Astrocyte (in vitro differentiated cells and primary cell): Measurements from ENCODE around the gene EHBP1. TPM values are rescaled to one million over a fixed set of nuclear protein-coding genes. Genes with fewer than 3 reads are reported as not detected.
"Not testable (repeated sequence)": the region's sequence is repeated elsewhere in the genome, so short reads cannot be mapped to it uniquely, and the experiment has no call there.

Source experiments
- DNase-seq: peaks from one replicate; pipeline ENCODE4 v3.0.0-alpha.2; 2010; ENCODE audit warnings: low read depth
- FAIRE-seq: peaks from 2 replicates; lab custom pipeline; 2011; peaks lifted over from hg19 to GRCh38; lab: Jason Lieb, UNC
- H2AFZ ChIP-seq: 2 replicates; pipeline ENCODE4 v1.6.0; 2012; ENCODE audit warnings: low read depth, low read length, inconsistent platforms
- H3K27ac ChIP-seq: 2 replicates; pipeline ENCODE4 v1.5.1; 2011; ENCODE audit warnings: low read depth, low read length, inconsistent platforms
- H3K27me3 ChIP-seq: 2 replicates; pipeline ENCODE4 v1.6.0; 2011; ENCODE audit warnings: low read length, inconsistent platforms; ENCODE audit not compliant: insufficient read depth
- H3K36me3 ChIP-seq: 2 replicates; pipeline ENCODE4 v1.5.1; 2011; ENCODE audit warnings: low read length, inconsistent platforms; ENCODE audit not compliant: insufficient read depth
- H3K4me1 ChIP-seq: 2 replicates; pipeline ENCODE4 v1.5.1; 2011; ENCODE audit warnings: low read length, inconsistent platforms; ENCODE audit not compliant: insufficient read depth
- H3K4me2 ChIP-seq: 2 replicates; pipeline ENCODE4 v1.6.0; 2012; ENCODE audit warnings: low read length, inconsistent platforms
- H3K4me3 ChIP-seq: 2 replicates; pipeline ENCODE4 v1.5.1; 2011; ENCODE audit warnings: low read depth, mild to moderate bottlenecking, low read length, inconsistent platforms; ENCODE audit not compliant: insufficient read depth
- H3K79me2 ChIP-seq: 2 replicates; pipeline ENCODE4 v1.6.0; 2012; ENCODE audit warnings: mild to moderate bottlenecking, low read length, inconsistent platforms; ENCODE audit not compliant: insufficient read depth
- H3K9ac ChIP-seq: 2 replicates; pipeline ENCODE4 v1.6.0; 2012; ENCODE audit warnings: mild to moderate bottlenecking, low read length, inconsistent platforms
- H3K9me3 ChIP-seq: 2 replicates; pipeline ENCODE4 v1.5.1; 2012; ENCODE audit warnings: low read depth, mild to moderate bottlenecking, low read length, inconsistent platforms; ENCODE audit not compliant: insufficient read depth
- H4K20me1 ChIP-seq: 2 replicates; pipeline ENCODE4 v1.6.0; 2012; ENCODE audit warnings: low read length, inconsistent platforms; ENCODE audit not compliant: insufficient read depth
- H3K27ac Mint-ChIP-seq: one replicate; pipeline ENCODE4 v1.8.0; 2021; ENCODE audit warnings: mild to moderate bottlenecking, mixed read lengths; ENCODE audit not compliant: unreplicated experiment
- H3K27me3 Mint-ChIP-seq: one replicate; pipeline ENCODE4 v1.8.0; 2021; ENCODE audit warnings: low read depth, mixed read lengths; ENCODE audit not compliant: unreplicated experiment
- H3K36me3 Mint-ChIP-seq: one replicate; pipeline ENCODE4 v1.8.0; 2021; ENCODE audit warnings: low read depth, mixed read lengths; ENCODE audit not compliant: unreplicated experiment
- H3K4me1 Mint-ChIP-seq: one replicate; pipeline ENCODE4 v1.8.0; 2021; ENCODE audit warnings: low read depth, mixed read lengths; ENCODE audit not compliant: unreplicated experiment
- H3K4me3 Mint-ChIP-seq: one replicate; pipeline ENCODE4 v1.8.0; 2021; ENCODE audit warnings: mild to moderate bottlenecking, moderate library complexity, mixed read lengths; ENCODE audit not compliant: unreplicated experiment
- H3K9me3 Mint-ChIP-seq: one replicate; pipeline ENCODE4 v1.8.0; 2021; ENCODE audit warnings: mild to moderate bottlenecking, mixed read lengths; ENCODE audit not compliant: unreplicated experiment
- CTCF ChIP-seq: IDR thresholded peaks from 2 replicates; pipeline ENCODE4 v1.5.1; 2011; ENCODE audit warnings: low read depth, mild to moderate bottlenecking, inconsistent platforms, low read length, moderate library complexity; ENCODE audit not compliant: insufficient read depth
- EZH2 ChIP-seq: IDR thresholded peaks from 2 replicates; pipeline ENCODE4 v1.6.1; 2012; ENCODE audit warnings: mild to moderate bottlenecking, low read length, inconsistent platforms; ENCODE audit not compliant: insufficient read depth
- total RNA-seq: library from RNA; stranded (reverse); gene quantifications from 2 replicates; pipeline ENCODE4 v1.2.1, GENCODE V29; 2021

The EHBP1 gene
- total RNA-seq, 1 donor from 2014 or later: 44.1 TPM

DNA sequence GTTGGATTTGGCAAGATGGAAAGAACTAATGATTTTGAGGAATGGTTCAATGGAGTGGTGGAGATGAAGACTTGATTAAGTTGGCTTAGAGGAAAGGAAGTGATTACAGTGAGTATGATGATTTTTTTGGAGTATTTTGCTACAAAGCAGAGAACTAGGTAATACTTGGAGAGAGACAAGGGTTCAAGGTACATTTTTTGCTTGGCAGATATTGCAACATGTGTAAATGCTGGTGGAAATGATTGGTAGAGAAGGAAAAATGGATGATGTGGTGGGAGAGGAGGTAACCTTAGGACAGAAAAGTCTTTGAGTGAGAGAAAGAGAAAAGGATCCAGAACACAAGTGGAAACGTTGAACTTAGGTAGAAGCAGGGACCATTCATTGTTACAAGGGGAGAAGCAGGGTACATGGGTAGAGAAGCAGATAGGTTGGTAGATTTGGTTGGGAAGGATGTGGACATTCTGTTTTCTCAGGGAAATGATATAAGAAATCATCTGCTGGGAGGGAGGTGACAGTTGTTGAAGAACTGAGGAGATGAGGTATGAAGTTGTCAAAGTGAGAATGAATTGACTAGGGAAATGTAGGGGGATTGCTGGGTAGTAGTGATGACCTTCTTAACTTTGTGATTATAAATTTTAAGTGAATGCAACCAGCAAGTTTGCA, 6.5 kb downstream of the EHBP1 start:
- Histone ChIP-seq H3K4me3 (no peak overlapping the region), H3K79me2 (peaks cover 97% of the 10 kb centered on the region), H2AFZ (no peak overlapping the region), H3K4me1 (peaks cover 16% of the 10 kb centered on the region), H3K27me3 (no peaks in the 10 kb centered on the region), H3K4me2 (no peak overlapping the region), H3K27ac (no peak overlapping the region), H4K20me1 (peaks cover 39% of the 10 kb centered on the region), H3K9me3 (no peaks in the 10 kb centered on the region), H3K9ac (no peak overlapping the region), H3K36me3 (peaks cover 23% of the 10 kb centered on the region)
- H3K27ac Mint-ChIP-seq: no peak overlapping the region
- H3K9me3 Mint-ChIP-seq: peaks cover 9% of the 10 kb centered on the region
- FAIRE-seq (no peak), DNase-seq (no peak)
- no peaks in the 10 kb centered on the region for H3K27me3 Mint-ChIP-seq
- peaks cover 25% of the 10 kb centered on the region for H3K36me3 Mint-ChIP-seq
- H3K4me1 Mint-ChIP-seq: peaks cover 9% of the 10 kb centered on the region
- no peak overlapping the region for H3K4me3 Mint-ChIP-seq
- TF ChIP-seq EZH2: no peak

DNA sequence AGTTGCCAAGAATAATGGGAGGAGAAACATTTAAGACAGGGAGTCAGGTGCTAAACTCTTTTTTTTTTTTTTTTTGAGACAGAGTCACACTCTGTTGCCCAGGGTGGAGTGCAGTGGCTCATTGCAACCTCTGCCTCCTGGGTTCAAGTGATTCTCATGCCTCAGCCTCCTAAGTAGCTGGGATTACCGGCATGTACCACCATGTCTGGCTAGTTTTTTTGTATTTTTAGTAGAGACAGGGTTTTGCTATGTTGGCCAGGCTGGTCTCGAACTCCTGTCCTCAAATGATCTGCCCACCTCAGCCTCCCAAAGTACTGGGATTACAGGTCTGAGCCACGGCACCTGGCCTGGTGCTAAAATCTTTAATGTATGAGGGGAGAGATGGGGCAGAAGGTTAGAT, 7.7 kb downstream of the EHBP1 start:
- FAIRE-seq: not testable (repeated sequence)

GRCh38 chr2:62713837-62714236, 8.3 kb downstream of the EHBP1 start:
- H3K9me3 ChIP-seq: no peaks in the 10 kb centered on the region
- Mint-ChIP-seq H3K4me3 (no peak overlapping the region), H3K4me1 (no peaks in the 10 kb centered on the region), H3K27ac (no peak overlapping the region), H3K36me3 (peaks cover 20% of the 10 kb centered on the region), H3K27me3 (no peaks in the 10 kb centered on the region), H3K9me3 (peaks cover 3% of the 10 kb centered on the region)
- H3K27me3 ChIP-seq: no peaks in the 10 kb centered on the region
- no peak overlapping the region for H3K4me2 ChIP-seq
- peaks cover 29% of the 10 kb centered on the region for H4K20me1 ChIP-seq
- DNase-seq (peak; percentile 24), FAIRE-seq (no peak)
- H3K4me1 ChIP-seq: no peaks in the 10 kb centered on the region
- TF ChIP-seq CTCF (no peak), EZH2 (no peak)
- no peak overlapping the region for H3K9ac ChIP-seq
- peaks cover 96% of the 10 kb centered on the region for H3K79me2 ChIP-seq
- H3K36me3 ChIP-seq: peaks cover 20% of the 10 kb centered on the region
- no peak overlapping the region for H3K4me3 ChIP-seq
- no peak overlapping the region for H2AFZ ChIP-seq
- H3K27ac ChIP-seq: no peak overlapping the region

More for the DNA sequence above, 7.7 kb downstream of the EHBP1 start:
- not testable (repeated sequence) for H3K9ac ChIP-seq, H3K4me3 ChIP-seq, H3K4me1 ChIP-seq, H3K27ac ChIP-seq, H3K9me3 Mint-ChIP-seq, H3K4me1 Mint-ChIP-seq, H3K9me3 ChIP-seq, H3K27ac Mint-ChIP-seq, H2AFZ ChIP-seq, H3K27me3 Mint-ChIP-seq, DNase-seq, H3K27me3 ChIP-seq, H3K4me2 ChIP-seq, H3K4me3 Mint-ChIP-seq
- H3K36me3 Mint-ChIP-seq: peaks cover 25% of the 10 kb centered on the region
- peaks cover 96% of the 10 kb centered on the region for H3K79me2 ChIP-seq
- peaks cover 26% of the 10 kb centered on the region for H3K36me3 ChIP-seq
- H4K20me1 ChIP-seq: peaks cover 35% of the 10 kb centered on the region
